ENCODE data around the gene TBRG4.

DNA sequence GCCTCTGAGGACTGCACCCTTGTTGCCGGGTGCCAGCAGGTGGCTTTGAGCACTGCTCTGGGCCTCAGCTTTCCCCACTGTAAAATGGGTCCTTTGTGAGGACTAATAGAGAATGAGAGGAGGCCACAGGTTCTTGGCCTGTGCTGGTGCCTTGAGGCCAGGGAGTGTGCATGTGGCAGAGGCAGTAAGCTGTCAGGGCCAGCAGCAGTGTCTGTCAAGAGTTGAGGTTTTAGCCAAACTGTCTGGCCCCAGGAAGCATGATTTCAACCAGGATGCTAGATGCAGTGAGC is 36.2 kb downstream of the TBRG4 start:
- TF ChIP-seq TAF1 (IDR thresholded peaks at IDR 0.05; ENCODE audit: low read depth): no peak
- TF ChIP-seq, protein P1, sequence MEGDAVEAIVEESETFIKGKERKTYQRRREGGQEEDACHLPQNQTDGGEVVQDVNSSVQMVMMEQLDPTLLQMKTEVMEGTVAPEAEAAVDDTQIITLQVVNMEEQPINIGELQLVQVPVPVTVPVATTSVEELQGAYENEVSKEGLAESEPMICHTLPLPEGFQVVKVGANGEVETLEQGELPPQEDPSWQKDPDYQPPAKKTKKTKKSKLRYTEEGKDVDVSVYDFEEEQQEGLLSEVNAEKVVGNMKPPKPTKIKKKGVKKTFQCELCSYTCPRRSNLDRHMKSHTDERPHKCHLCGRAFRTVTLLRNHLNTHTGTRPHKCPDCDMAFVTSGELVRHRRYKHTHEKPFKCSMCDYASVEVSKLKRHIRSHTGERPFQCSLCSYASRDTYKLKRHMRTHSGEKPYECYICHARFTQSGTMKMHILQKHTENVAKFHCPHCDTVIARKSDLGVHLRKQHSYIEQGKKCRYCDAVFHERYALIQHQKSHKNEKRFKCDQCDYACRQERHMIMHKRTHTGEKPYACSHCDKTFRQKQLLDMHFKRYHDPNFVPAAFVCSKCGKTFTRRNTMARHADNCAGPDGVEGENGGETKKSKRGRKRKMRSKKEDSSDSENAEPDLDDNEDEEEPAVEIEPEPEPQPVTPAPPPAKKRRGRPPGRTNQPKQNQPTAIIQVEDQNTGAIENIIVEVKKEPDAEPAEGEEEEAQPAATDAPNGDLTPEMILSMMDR (IDR thresholded peaks at IDR 0.05; ENCODE audit: poor library complexity, severe bottlenecking): no peak
- no peak for TF ChIP-seq EP300 (conservative IDR thresholded peaks at IDR 0.05; ENCODE audit: poor library complexity, severe bottlenecking)
- TF ChIP-seq POLR2AphosphoS5 (IDR thresholded peaks at IDR 0.05): no peak
- TF ChIP-seq, protein P2, sequence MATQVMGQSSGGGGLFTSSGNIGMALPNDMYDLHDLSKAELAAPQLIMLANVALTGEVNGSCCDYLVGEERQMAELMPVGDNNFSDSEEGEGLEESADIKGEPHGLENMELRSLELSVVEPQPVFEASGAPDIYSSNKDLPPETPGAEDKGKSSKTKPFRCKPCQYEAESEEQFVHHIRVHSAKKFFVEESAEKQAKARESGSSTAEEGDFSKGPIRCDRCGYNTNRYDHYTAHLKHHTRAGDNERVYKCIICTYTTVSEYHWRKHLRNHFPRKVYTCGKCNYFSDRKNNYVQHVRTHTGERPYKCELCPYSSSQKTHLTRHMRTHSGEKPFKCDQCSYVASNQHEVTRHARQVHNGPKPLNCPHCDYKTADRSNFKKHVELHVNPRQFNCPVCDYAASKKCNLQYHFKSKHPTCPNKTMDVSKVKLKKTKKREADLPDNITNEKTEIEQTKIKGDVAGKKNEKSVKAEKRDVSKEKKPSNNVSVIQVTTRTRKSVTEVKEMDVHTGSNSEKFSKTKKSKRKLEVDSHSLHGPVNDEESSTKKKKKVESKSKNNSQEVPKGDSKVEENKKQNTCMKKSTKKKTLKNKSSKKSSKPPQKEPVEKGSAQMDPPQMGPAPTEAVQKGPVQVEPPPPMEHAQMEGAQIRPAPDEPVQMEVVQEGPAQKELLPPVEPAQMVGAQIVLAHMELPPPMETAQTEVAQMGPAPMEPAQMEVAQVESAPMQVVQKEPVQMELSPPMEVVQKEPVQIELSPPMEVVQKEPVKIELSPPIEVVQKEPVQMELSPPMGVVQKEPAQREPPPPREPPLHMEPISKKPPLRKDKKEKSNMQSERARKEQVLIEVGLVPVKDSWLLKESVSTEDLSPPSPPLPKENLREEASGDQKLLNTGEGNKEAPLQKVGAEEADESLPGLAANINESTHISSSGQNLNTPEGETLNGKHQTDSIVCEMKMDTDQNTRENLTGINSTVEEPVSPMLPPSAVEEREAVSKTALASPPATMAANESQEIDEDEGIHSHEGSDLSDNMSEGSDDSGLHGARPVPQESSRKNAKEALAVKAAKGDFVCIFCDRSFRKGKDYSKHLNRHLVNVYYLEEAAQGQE (IDR thresholded peaks at IDR 0.05; ENCODE audit: borderline replicate concordance): no peak
- no peak for TF ChIP-seq EZH2 (IDR thresholded peaks at IDR 0.05; ENCODE audit: borderline replicate concordance, insufficient read depth, low read length, poor library complexity, severe bottlenecking)
- TF ChIP-seq SMC3 (conservative IDR thresholded peaks at IDR 0.05; ENCODE audit: poor library complexity): no peak
- no peak for TF ChIP-seq RAD21 (conservative IDR thresholded peaks at IDR 0.05)
- TF ChIP-seq MXI1 (conservative IDR thresholded peaks at IDR 0.05; ENCODE audit: poor library complexity, severe bottlenecking): no peak
